DND-41 (cell line): ENCODE measurements around the gene CNTFR.

Experiments
- ATAC-seq: fragments of 200-7000 bp; cut with Tn5 transposase; 3 replicates; pipeline ENCODE4 v1.9.1; 2021; ENCODE audit warnings: low read depth; ENCODE audit not compliant: insufficient read depth
- DNase-seq: peaks from one replicate; pipeline ENCODE4 v3.0.0-alpha.2; 2020
- H2AFZ ChIP-seq: 2 replicates; pipeline ENCODE4 v1.6.0; 2012; ENCODE audit warnings: low read depth, low read length
- H3K27ac ChIP-seq: 2 replicates; pipeline ENCODE4 v1.5.1; 2012; ENCODE audit warnings: low read length, inconsistent platforms
- H3K27me3 ChIP-seq: fragments of 200-600 bp; sonication (generic); 2 replicates; pipeline ENCODE4 v1.6.0; 2012; ENCODE audit warnings: low read length, mild to moderate bottlenecking, inconsistent platforms; ENCODE audit not compliant: insufficient read depth, poor library complexity
- H3K36me3 ChIP-seq: 2 replicates; pipeline ENCODE4 v1.5.1; 2012; ENCODE audit warnings: low read length, inconsistent platforms; ENCODE audit not compliant: insufficient read depth
- H3K4me1 ChIP-seq: 2 replicates; pipeline ENCODE4 v1.5.1; 2012; ENCODE audit warnings: mild to moderate bottlenecking, low read length; ENCODE audit not compliant: insufficient read depth
- H3K4me2 ChIP-seq: 2 replicates; pipeline ENCODE4 v1.6.0; 2012; ENCODE audit warnings: mild to moderate bottlenecking, moderate library complexity, low read length, inconsistent platforms; ENCODE audit not compliant: insufficient read depth
- H3K4me3 ChIP-seq, 2 experiments: fragments of 200-600 bp in 1 of 2; shearing (Covaris generic) in 1 of 2; 2 replicates each; pipeline ENCODE4 v1.5.1; 2012 to 2016; ENCODE audit warnings: inconsistent platforms in 2 of 2, low read length in 2 of 2, mild to moderate bottlenecking in 2 of 2, low read depth in 1 of 2, moderate library complexity in 1 of 2
- H3K79me2 ChIP-seq: 2 replicates; pipeline ENCODE4 v1.6.0; 2012; ENCODE audit warnings: low read length, inconsistent platforms; ENCODE audit not compliant: insufficient read depth
- H3K9ac ChIP-seq: 2 replicates; pipeline ENCODE4 v1.6.0; 2012; ENCODE audit warnings: low read depth, mild to moderate bottlenecking, inconsistent platforms, low read length, moderate library complexity
- H3K9me3 ChIP-seq: 2 replicates; pipeline ENCODE4 v1.5.1; 2012; ENCODE audit warnings: low read length, moderate library complexity, mild to moderate bottlenecking, inconsistent platforms; ENCODE audit not compliant: insufficient read depth, severe bottlenecking
- H4K20me1 ChIP-seq: 2 replicates; pipeline ENCODE4 v1.6.0; 2012; ENCODE audit warnings: low read length; ENCODE audit not compliant: insufficient read depth
- EZH2 ChIP-seq: IDR thresholded peaks from 3 replicates; pipeline ENCODE4 v1.6.1; 2012; ENCODE audit warnings: borderline replicate concordance, low read depth, mild to moderate bottlenecking, moderate library complexity, low read length, inconsistent platforms; ENCODE audit not compliant: severe bottlenecking
- TF ChIP-seq, protein P1 (sequence below): IDR thresholded peaks from 2 replicates; pipeline ENCODE4 v1.5.1; 2012; ENCODE audit warnings: borderline replicate concordance, low read length, moderate library complexity, mild to moderate bottlenecking; ENCODE audit not compliant: poor library complexity, severe bottlenecking; ENCODE audit errors: extremely low read depth

Gene CNTFR

DNA sequence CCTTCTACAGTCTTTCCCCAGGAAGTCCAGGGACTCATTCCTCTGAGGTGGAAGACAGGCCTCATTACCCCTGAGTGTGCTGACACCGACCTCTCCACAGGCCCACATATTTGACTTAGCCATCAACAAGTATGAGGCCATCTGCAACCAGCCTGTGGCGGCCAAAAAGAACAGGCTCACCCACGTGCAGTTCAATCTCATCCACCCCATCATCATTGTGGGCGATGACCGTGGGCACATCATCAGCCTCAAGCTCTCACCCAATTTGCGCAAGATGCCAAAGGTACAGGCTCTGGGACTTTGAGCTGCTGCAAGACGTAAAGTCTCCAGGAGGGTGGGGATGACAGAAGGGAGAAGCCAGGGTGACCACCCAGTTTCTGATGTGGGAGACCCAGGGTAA, 72.3 kb downstream of the CNTFR start:
- H3K27ac ChIP-seq, result no peak overlapping the region
- H3K9ac ChIP-seq, result no peak overlapping the region
- ATAC-seq, result no peak
- no peaks in the 10 kb centered on the region for H3K9me3 ChIP-seq
- H3K36me3 ChIP-seq, result no peaks in the 10 kb centered on the region
- no peak overlapping the region for H2AFZ ChIP-seq
- peaks cover 8% of the 10 kb centered on the region; the same call in 1 of the 2 replicates for H4K20me1 ChIP-seq
- no peak overlapping the region for H3K4me3 ChIP-seq
- DNase-seq, result no peak
- H3K27me3 ChIP-seq, result peaks cover 21% of the 10 kb centered on the region
- no peak for TF ChIP-seq EZH2
- TF ChIP-seq, protein P1, sequence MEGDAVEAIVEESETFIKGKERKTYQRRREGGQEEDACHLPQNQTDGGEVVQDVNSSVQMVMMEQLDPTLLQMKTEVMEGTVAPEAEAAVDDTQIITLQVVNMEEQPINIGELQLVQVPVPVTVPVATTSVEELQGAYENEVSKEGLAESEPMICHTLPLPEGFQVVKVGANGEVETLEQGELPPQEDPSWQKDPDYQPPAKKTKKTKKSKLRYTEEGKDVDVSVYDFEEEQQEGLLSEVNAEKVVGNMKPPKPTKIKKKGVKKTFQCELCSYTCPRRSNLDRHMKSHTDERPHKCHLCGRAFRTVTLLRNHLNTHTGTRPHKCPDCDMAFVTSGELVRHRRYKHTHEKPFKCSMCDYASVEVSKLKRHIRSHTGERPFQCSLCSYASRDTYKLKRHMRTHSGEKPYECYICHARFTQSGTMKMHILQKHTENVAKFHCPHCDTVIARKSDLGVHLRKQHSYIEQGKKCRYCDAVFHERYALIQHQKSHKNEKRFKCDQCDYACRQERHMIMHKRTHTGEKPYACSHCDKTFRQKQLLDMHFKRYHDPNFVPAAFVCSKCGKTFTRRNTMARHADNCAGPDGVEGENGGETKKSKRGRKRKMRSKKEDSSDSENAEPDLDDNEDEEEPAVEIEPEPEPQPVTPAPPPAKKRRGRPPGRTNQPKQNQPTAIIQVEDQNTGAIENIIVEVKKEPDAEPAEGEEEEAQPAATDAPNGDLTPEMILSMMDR, result no peak
- H3K79me2 ChIP-seq, result no peaks in the 10 kb centered on the region
- H3K4me2 ChIP-seq, result no peak overlapping the region
- no peaks in the 10 kb centered on the region for H3K4me1 ChIP-seq

DNA sequence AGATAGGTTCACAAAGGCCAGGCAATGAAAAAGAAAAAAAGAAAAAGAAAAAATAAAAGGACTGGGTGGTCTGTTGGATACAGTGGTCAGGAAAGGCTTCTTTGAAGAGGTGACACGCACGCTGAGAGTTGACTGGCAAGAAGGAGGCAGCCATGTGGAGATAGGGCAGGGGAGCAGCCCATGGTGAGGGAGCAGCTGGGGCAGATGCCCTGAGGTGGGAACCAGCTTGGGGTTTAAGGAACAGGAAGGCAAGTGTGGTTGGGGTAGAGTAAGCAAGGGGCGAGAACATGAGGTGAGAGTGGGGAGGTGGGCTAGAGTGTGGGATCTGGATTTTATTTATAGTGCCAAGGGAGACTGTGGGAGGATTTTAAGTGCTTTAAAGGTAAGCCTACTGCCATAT, 73.6 kb downstream of the CNTFR start:
- Histone ChIP-seq H4K20me1 (no peaks in the 10 kb centered on the region), H3K79me2 (no peaks in the 10 kb centered on the region), H3K9ac (no peak overlapping the region), H3K4me3 (no peak overlapping the region), H3K27ac (no peak overlapping the region), H3K27me3 (peaks cover 9% of the 10 kb centered on the region), H3K36me3 (no peaks in the 10 kb centered on the region), H3K9me3 (no peaks in the 10 kb centered on the region), H3K4me2 (no peak overlapping the region), H3K4me1 (no peaks in the 10 kb centered on the region), H2AFZ (no peak overlapping the region)
- TF ChIP-seq, protein P1, result no peak
- no peak for TF ChIP-seq EZH2
- ATAC-seq (no peak), DNase-seq (no peak)

DNA sequence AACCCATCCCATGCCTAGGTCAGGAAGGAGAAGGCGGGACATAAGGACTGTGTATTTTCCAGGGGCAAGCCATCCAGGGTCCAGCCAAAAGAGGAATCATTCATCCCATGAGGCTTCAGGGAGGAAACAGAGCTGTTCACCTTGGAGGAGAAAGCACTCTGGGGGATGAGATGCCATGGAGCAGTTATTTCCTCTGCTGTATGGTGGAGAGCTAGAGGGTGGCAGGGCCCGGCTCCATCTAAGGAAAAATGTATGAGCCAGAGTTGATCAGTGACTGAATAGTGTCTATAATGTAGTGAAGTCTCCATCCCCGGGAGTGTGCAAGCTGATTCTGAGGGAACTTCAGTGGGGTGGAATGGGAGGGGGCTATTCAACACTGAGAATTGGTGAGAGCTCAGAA, 74.7 kb downstream of the CNTFR start:
- Histone ChIP-seq H3K36me3 (no peaks in the 10 kb centered on the region), H3K4me1 (no peaks in the 10 kb centered on the region), H3K27me3 (peaks cover 6% of the 10 kb centered on the region), H3K27ac (no peak overlapping the region), H3K9ac (no peak overlapping the region), H3K4me2 (no peak overlapping the region), H3K9me3 (no peaks in the 10 kb centered on the region), H4K20me1 (no peaks in the 10 kb centered on the region), H2AFZ (no peak overlapping the region), H3K4me3 (no peak overlapping the region), H3K79me2 (no peaks in the 10 kb centered on the region)
- DNase-seq, result no peak
- no peak for TF ChIP-seq EZH2
- TF ChIP-seq, protein P1, result no peak
- ATAC-seq, result no peak

DNA sequence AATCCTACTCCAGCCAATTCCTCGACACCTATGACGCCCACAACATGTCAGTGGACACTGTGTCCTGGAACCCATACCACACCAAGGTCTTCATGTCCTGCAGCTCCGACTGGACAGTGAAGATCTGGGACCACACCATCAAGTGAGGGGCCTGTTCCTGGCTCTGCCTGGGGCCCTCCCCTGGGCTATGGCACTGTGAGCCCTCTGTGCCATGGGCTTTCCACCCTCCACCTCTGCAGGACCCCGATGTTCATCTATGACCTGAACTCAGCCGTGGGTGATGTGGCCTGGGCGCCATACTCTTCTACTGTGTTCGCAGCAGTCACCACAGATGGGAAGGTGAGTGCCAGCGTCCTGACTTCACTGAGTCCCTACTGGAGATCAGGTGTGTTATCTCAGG, 75.1 kb downstream of the CNTFR start:
- TF ChIP-seq, protein P1, result no peak
- no peak for TF ChIP-seq EZH2
- DNase-seq (no peak), ATAC-seq (no peak)
- H3K4me1 ChIP-seq, result no peaks in the 10 kb centered on the region
- no peak overlapping the region for H3K9ac ChIP-seq
- peaks cover 6% of the 10 kb centered on the region for H3K27me3 ChIP-seq
- H2AFZ ChIP-seq, result no peak overlapping the region
- H4K20me1 ChIP-seq, result no peaks in the 10 kb centered on the region
- no peaks in the 10 kb centered on the region for H3K36me3 ChIP-seq
- H3K79me2 ChIP-seq, result no peaks in the 10 kb centered on the region
- no peaks in the 10 kb centered on the region for H3K9me3 ChIP-seq
- no peak overlapping the region for H3K4me2 ChIP-seq
- no peak overlapping the region for H3K4me3 ChIP-seq
- H3K27ac ChIP-seq, result no peak overlapping the region
